NT2/D1 (cell line): ENCODE measurements around the gene CDH22.

Experiments used
- SUZ12 ChIP-seq: IDR thresholded peaks from 2 replicates; pipeline ENCODE4 v1.6.1; 2011; ENCODE audit not compliant: insufficient read length, insufficient read depth; ENCODE audit errors: extremely low read depth
- YY1 ChIP-seq: IDR thresholded peaks from 2 replicates; pipeline ENCODE4 v1.6.1; 2011; ENCODE audit not compliant: insufficient read length, insufficient read depth
- ZNF274 ChIP-seq: IDR thresholded peaks from 2 replicates; pipeline ENCODE4 v1.6.1; 2011; ENCODE audit warnings: mild to moderate bottlenecking, low read depth, low read length

GRCh38 chr20:46219920-46220319 lies 88.4 kb downstream of the CDH22 start:
- TF ChIP-seq YY1, result no peak
- no peak for TF ChIP-seq SUZ12
- TF ChIP-seq ZNF274, result no peak
